ENCODE results near the gene SORBS2.

The SORBS2 gene

DNA sequence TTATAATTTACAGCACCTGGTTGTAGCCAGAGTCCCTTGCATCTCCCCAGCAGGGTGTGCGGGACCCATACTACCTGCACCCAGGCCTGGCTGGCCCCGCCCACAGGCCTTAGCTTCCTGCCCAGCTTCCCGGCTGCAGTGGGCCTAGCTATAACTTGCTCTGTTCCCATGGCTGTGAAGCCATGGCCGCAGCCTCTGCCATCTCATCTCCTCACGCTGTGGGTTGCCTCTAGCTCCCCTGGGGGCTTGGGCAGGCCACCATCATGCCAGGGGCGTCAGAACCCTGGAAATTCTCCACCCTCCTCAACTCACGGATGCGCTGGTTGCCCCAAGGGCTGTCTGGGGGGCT, 26.1 kb upstream of the SORBS2 start:
- Histone ChIP-seq H3K9me2 (replicated peaks; ENCODE audit: low read depth, low read length) (no peaks in the 10 kb centered on the region), H3K4me1 (ENCODE audit: insufficient read depth, low read length, poor library complexity, severe bottlenecking) (no peaks in the 10 kb centered on the region), H3K36me3 (ENCODE audit: insufficient read depth, low read length) (no peaks in the 10 kb centered on the region), H3K9ac (ENCODE audit: low read depth, low read length, poor library complexity, severe bottlenecking) (no peak overlapping the region), H3K9me3 (ENCODE audit: insufficient read depth, low read depth, low read length) (no peaks in the 10 kb centered on the region; the same call in 1 of the 2 replicates), H3F3A (ENCODE audit: low read depth) (no peaks in the 10 kb centered on the region), H3K27me3 (ENCODE audit: insufficient read depth, low read length, poor library complexity, severe bottlenecking) (no peaks in the 10 kb centered on the region), H3K79me2 (ENCODE audit: insufficient read depth, low read length) (no peaks in the 10 kb centered on the region), H2AFZ (ENCODE audit: low read length) (no peak overlapping the region), H4K20me1 (ENCODE audit: insufficient read depth, low read length, poor library complexity, severe bottlenecking) (no peaks in the 10 kb centered on the region), H3K4me3 (ENCODE audit: low read length, poor library complexity, severe bottlenecking) (no peak overlapping the region), H3K4me2 (ENCODE audit: low read depth, low read length, poor library complexity, severe bottlenecking) (no peak overlapping the region)
- TF ChIP-seq, protein P1, sequence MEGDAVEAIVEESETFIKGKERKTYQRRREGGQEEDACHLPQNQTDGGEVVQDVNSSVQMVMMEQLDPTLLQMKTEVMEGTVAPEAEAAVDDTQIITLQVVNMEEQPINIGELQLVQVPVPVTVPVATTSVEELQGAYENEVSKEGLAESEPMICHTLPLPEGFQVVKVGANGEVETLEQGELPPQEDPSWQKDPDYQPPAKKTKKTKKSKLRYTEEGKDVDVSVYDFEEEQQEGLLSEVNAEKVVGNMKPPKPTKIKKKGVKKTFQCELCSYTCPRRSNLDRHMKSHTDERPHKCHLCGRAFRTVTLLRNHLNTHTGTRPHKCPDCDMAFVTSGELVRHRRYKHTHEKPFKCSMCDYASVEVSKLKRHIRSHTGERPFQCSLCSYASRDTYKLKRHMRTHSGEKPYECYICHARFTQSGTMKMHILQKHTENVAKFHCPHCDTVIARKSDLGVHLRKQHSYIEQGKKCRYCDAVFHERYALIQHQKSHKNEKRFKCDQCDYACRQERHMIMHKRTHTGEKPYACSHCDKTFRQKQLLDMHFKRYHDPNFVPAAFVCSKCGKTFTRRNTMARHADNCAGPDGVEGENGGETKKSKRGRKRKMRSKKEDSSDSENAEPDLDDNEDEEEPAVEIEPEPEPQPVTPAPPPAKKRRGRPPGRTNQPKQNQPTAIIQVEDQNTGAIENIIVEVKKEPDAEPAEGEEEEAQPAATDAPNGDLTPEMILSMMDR (conservative IDR thresholded peaks at IDR 0.05; ENCODE audit: low read length), result no peak
- TF ChIP-seq EZH2phosphoT487 (IDR thresholded peaks at IDR 0.05; ENCODE audit: borderline replicate concordance), result no peak

DNA sequence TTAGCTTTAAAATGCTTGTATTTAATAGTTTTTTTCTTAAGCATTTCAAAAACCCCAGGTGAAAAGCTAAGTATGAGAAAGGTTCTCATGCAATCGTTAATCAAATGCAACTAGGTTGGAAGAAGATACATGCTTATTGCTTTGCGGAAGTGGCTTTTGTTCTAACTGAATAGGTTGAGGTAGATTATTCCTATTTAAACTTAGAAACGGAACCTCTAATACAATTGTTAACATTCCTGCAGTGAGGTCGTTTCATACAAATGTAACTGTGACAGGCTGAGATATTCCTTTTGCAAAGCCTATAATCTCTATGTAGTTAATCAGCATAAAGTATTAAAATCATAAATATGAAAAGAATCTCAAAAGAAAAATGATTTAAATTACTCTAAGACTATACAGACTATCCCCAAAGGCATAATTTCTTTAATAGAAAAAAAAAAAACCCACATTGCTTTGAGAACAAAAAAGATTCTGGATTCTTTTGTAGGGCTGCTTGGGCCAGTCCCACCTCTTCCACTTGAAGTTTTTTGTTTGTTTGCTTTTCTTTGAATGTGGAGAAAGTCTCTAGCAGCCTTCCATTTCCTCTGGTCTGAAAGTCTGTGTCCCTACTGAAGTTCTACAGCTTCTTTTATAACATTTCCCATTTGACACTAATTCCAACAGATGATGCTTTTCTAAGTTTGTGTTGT, 25.6 kb upstream of the SORBS2 start:
- Histone ChIP-seq H3F3A (ENCODE audit: low read depth) (no peaks in the 10 kb centered on the region), H3K9me3 (ENCODE audit: insufficient read depth, low read depth, low read length) (no peaks in the 10 kb centered on the region; the same call in 1 of the 2 replicates), H3K4me3 (ENCODE audit: low read length, poor library complexity, severe bottlenecking) (no peak overlapping the region), H4K20me1 (ENCODE audit: insufficient read depth, low read length, poor library complexity, severe bottlenecking) (no peaks in the 10 kb centered on the region), H3K79me2 (ENCODE audit: insufficient read depth, low read length) (no peaks in the 10 kb centered on the region), H3K9ac (ENCODE audit: low read depth, low read length, poor library complexity, severe bottlenecking) (no peak overlapping the region), H3K4me1 (ENCODE audit: insufficient read depth, low read length, poor library complexity, severe bottlenecking) (no peaks in the 10 kb centered on the region), H3K36me3 (ENCODE audit: insufficient read depth, low read length) (no peaks in the 10 kb centered on the region), H2AFZ (ENCODE audit: low read length) (no peak overlapping the region), H3K9me2 (replicated peaks; ENCODE audit: low read depth, low read length) (no peaks in the 10 kb centered on the region), H3K4me2 (ENCODE audit: low read depth, low read length, poor library complexity, severe bottlenecking) (no peak overlapping the region), H3K27me3 (ENCODE audit: insufficient read depth, low read length, poor library complexity, severe bottlenecking) (no peaks in the 10 kb centered on the region)
- TF ChIP-seq, protein P1 (conservative IDR thresholded peaks at IDR 0.05; ENCODE audit: low read length), result no peak
- TF ChIP-seq EZH2phosphoT487 (IDR thresholded peaks at IDR 0.05; ENCODE audit: borderline replicate concordance), result no peak

DNA sequence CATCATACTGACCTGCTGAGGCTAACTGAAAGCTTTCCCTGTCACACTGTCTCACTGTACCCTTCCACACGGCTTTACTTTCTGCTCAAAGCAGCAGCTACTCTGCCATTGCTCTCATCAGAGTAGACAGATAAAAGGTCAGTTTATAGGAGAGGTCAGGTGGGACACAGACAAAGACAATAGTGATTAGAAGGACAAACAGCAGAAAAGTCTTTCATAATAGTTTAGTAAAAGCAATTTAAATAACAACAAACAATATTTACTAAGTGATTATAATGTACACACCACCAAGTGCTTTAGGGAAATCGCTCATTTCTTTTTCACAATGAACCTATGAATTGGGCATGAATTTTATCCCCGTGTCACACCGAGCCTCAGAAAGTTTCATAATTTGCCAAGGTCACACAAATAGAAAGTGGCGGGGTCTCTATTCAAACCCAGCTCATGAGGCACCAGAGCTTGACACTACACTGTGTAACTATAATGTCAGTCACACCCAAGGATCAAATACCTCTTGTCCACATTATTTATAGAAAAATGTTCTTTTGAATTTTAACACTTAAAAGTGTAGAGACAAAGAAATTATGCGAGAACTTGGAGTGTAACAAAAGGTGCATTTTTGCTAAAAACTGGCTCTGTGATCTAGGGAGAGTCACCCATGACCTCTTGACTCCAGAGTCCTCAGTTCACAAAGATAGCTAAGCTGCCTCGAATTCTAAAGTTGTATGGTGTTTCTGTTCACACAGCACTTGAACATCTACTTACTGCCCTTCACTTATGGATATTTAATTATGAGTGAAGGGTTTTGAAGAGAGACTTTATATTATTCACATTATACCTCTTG, 24.5 kb upstream of the SORBS2 start:
- Histone ChIP-seq H3K4me3 (ENCODE audit: low read length, poor library complexity, severe bottlenecking) (no peak overlapping the region), H3K9ac (ENCODE audit: low read depth, low read length, poor library complexity, severe bottlenecking) (no peak overlapping the region), H3K9me3 (ENCODE audit: insufficient read depth, low read depth, low read length) (no peaks in the 10 kb centered on the region), H3F3A (ENCODE audit: low read depth) (no peaks in the 10 kb centered on the region), H3K79me2 (ENCODE audit: insufficient read depth, low read length) (no peaks in the 10 kb centered on the region), H3K27me3 (ENCODE audit: insufficient read depth, low read length, poor library complexity, severe bottlenecking) (no peaks in the 10 kb centered on the region), H2AFZ (ENCODE audit: low read length) (no peak overlapping the region), H3K36me3 (ENCODE audit: insufficient read depth, low read length) (no peaks in the 10 kb centered on the region), H3K4me2 (ENCODE audit: low read depth, low read length, poor library complexity, severe bottlenecking) (no peak overlapping the region), H3K9me2 (replicated peaks; ENCODE audit: low read depth, low read length) (no peaks in the 10 kb centered on the region), H4K20me1 (ENCODE audit: insufficient read depth, low read length, poor library complexity, severe bottlenecking) (no peaks in the 10 kb centered on the region), H3K4me1 (ENCODE audit: insufficient read depth, low read length, poor library complexity, severe bottlenecking) (no peaks in the 10 kb centered on the region)
- no peak for TF ChIP-seq EZH2phosphoT487 (IDR thresholded peaks at IDR 0.05; ENCODE audit: borderline replicate concordance)
- TF ChIP-seq, protein P1 (conservative IDR thresholded peaks at IDR 0.05; ENCODE audit: low read length), result no peak

All from Loucy (cell line).